ENCODE results near the gene CDC20B.

Gene CDC20B

DNA sequence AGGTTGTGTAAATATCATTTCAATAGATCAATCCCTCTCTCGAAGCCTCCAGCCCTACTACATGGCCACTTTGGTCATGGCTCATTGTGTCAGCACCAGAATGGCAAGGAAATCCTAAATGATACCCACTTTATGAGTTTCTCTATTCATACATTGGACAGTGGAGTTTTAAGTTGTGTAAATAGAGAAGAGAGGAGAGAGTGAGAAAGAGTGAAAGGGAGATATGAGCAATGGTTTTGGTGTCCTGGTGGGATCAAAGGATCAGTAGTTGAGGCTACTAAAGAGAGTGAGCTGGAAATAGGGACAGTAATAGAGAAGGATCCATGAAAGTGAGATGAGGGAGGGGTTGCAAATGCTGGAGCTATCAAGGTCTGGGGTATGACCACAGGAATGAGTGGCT is 102.0 kb downstream of the CDC20B start:
- Histone ChIP-seq H3K36me3 (replicated peaks) (no peaks in the 10 kb centered on the region), H3K4me1 (no peaks in the 10 kb centered on the region), H3K4me3 (no peak overlapping the region), H3K9me3 (no peaks in the 10 kb centered on the region), H3K27me3 (ENCODE audit: low read depth) (peaks cover 4% of the 10 kb centered on the region; the same call in 1 of the 2 replicates)
- in situ Hi-C loops (cut with MboI; ENCODE audit: low sequenced_read_pairs) = no loop called here
- no peak for DNase-seq (ENCODE audit: low spot score in 2 of 2)

DNA sequence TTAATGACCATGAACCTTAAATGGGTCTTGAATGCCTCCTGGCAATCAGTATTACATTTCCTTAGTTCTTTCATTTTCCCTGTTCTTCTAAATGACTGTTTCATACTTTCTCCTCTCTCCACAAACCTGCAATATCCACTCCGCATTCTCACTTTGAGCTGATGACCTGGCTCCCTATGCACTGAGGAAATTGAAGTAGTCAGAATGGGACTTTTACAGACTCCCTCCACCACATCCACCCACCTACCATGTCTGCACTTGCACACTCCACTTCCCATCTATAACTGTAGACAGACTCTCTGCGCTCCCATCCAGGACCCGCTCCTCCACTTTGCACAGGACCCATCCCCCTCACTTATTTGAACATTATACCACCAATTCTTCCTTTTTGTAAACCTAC is 106.7 kb downstream of the CDC20B start:
- no peak for DNase-seq (ENCODE audit: low spot score in 2 of 2)
- no peak overlapping the region for H3K4me3 ChIP-seq
- in situ Hi-C loops (cut with MboI; ENCODE audit: low sequenced_read_pairs) = no loop called here
- no peaks in the 10 kb centered on the region for H3K4me1 ChIP-seq
- H3K27me3 ChIP-seq (ENCODE audit: low read depth) = no peaks in the 10 kb centered on the region
- H3K36me3 ChIP-seq (replicated peaks) = no peaks in the 10 kb centered on the region
- H3K9me3 ChIP-seq = no peaks in the 10 kb centered on the region

DNA sequence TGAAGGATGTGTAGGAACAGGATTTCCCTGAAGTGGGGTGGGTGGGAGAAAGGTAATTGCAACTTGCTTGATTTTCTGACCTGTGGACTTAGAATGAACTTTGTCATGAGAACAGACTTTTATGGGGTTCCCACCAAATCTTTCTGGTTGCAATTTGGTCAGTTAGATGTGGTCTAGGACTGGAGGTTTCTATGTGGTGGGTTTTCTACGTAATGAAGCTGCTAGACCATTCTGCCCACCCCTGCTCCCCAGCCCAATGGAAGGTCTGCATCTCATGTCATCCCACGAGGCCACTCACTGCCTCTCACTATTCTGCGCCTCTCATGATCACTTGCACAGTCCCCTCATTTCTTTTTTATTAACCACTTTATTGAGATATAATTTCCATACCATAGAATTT is 108.5 kb downstream of the CDC20B start:
- Histone ChIP-seq H3K36me3 (replicated peaks) (no peaks in the 10 kb centered on the region), H3K4me3 (no peak overlapping the region), H3K4me1 (no peaks in the 10 kb centered on the region), H3K27me3 (ENCODE audit: low read depth) (no peaks in the 10 kb centered on the region), H3K9me3 (no peaks in the 10 kb centered on the region)
- DNase-seq (ENCODE audit: low spot score in 2 of 2) = no peak
- in situ Hi-C loops (cut with MboI; ENCODE audit: low sequenced_read_pairs) = no loop called here

- no peak overlapping the region for H3K4me3 ChIP-seq
- H3K27me3 ChIP-seq (ENCODE audit: low read depth) = no peaks in the 10 kb centered on the region
- no peak for DNase-seq (ENCODE audit: low spot score in 2 of 2)
- H3K36me3 ChIP-seq (replicated peaks) = no peaks in the 10 kb centered on the region
- in situ Hi-C loops (cut with MboI; ENCODE audit: low sequenced_read_pairs) = no loop called here
- no peaks in the 10 kb centered on the region for H3K4me1 ChIP-seq
- no peaks in the 10 kb centered on the region for H3K9me3 ChIP-seq
Observed at GRCh38 chr5:55063899-55064298, 109.1 kb downstream of the CDC20B start.

GRCh38 chr5:55063220-55063863 is 109.6 kb downstream of the CDC20B start:
- no peak overlapping the region for H3K4me3 ChIP-seq
- no peaks in the 10 kb centered on the region for H3K4me1 ChIP-seq
- H3K9me3 ChIP-seq = no peaks in the 10 kb centered on the region
- DNase-seq (ENCODE audit: low spot score in 2 of 2) = no peak
- H3K27me3 ChIP-seq (ENCODE audit: low read depth) = no peaks in the 10 kb centered on the region
- H3K36me3 ChIP-seq (replicated peaks) = no peaks in the 10 kb centered on the region
- in situ Hi-C loops (cut with MboI; ENCODE audit: low sequenced_read_pairs) = no loop called here

All from HAP-1 (cell line).